ENCODE results near the gene ENPP3. TPM values are rescaled to one million over a fixed set of nuclear protein-coding genes. Genes with fewer than 3 reads are reported as not detected.

Gene ENPP3
- total and polyA plus RNA-seq, 2 donors (not counting 1 experiment from before 2014, with no cell fraction given), result 0.18 to 0.25 TPM

DNA sequence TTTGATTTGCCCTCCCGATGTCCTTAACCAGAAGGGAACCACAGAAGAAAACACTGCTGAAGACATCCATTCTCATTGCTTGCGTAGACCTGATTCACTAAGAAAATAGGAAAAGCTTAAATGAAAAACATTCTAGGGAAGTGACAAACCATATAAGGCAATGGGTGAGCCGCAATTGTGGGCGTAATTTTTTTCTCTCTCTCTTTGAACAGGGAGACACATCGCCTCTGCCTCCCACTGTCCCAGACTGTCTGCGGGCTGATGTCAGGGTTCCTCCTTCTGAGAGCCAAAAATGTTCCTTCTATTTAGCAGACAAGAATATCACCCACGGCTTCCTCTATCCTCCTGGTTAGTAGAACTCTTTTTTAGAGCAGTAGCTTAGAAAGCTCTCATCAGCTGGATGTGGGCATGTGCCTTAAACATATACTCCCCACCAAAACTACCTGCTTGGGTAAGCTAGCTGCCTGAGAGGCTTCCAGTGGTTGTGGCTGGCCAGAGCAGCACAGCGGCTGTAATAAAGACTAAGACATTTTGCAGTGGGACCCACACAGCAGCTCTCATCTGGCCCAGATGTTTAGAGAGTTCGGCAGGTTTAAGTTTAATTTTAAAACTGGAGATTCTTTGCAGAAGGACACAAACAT, 96.4 kb downstream of the ENPP3 start:
- TF ChIP-seq, protein P1, sequence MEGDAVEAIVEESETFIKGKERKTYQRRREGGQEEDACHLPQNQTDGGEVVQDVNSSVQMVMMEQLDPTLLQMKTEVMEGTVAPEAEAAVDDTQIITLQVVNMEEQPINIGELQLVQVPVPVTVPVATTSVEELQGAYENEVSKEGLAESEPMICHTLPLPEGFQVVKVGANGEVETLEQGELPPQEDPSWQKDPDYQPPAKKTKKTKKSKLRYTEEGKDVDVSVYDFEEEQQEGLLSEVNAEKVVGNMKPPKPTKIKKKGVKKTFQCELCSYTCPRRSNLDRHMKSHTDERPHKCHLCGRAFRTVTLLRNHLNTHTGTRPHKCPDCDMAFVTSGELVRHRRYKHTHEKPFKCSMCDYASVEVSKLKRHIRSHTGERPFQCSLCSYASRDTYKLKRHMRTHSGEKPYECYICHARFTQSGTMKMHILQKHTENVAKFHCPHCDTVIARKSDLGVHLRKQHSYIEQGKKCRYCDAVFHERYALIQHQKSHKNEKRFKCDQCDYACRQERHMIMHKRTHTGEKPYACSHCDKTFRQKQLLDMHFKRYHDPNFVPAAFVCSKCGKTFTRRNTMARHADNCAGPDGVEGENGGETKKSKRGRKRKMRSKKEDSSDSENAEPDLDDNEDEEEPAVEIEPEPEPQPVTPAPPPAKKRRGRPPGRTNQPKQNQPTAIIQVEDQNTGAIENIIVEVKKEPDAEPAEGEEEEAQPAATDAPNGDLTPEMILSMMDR (IDR thresholded peaks at IDR 0.05), result no peak
- TF ChIP-seq EZH2 (IDR thresholded peaks at IDR 0.05; ENCODE audit: borderline replicate concordance, insufficient read depth, low read depth, low read length, poor library complexity, severe bottlenecking), result no peak
- H3K27me3 ChIP-seq (replicated peaks in 1 of 4; ENCODE audit: control extremely low read depth in 1 of 4, control insufficient read depth in 3 of 4, insufficient read depth in 4 of 4, low read length in 3 of 4), result no peaks in the 10 kb centered on the region
- no peaks in the 10 kb centered on the region for H3K36me3 ChIP-seq (replicated peaks in 1 of 2; ENCODE audit: control extremely low read depth in 1 of 2, control insufficient read depth in 1 of 2, extremely low read depth in 1 of 2, insufficient read depth in 2 of 2, low read length in 1 of 2)
- no peak overlapping the region for H3K9ac ChIP-seq (ENCODE audit: low read length)
- ChIA-PET POLR2A (no interaction called here), CTCF (no interaction called here)
- H3K27me3 Mint-ChIP-seq, result peaks cover 2% of the 10 kb centered on the region
- H3K27ac ChIP-seq (ENCODE audit: low read length in 2 of 2), result no peak overlapping the region
- H3K9me3 ChIP-seq (ENCODE audit: control extremely low read depth in 1 of 3, control insufficient read depth in 2 of 3, insufficient read depth in 1 of 3, low read length in 2 of 3), result no peaks in the 10 kb centered on the region
- H3K4me3 Mint-ChIP-seq, result no peak overlapping the region
- H3K27ac Mint-ChIP-seq, result no peak overlapping the region
- no peak overlapping the region for H3K4me3 ChIP-seq (ENCODE audit: control extremely low read depth in 1 of 5, extremely low read depth in 1 of 5, insufficient read depth in 1 of 5, low read depth in 2 of 5, low read length in 4 of 5)
- 92% methylated on average over 7 of the region's 9 CpGs for WGBS (ENCODE audit: insufficient coverage)
- intact Hi-C loops (cut with micrococcal nuclease), result no loop called here
- H4K20me1 ChIP-seq (ENCODE audit: control insufficient read depth, insufficient read depth, low read length, poor library complexity, severe bottlenecking), result no peaks in the 10 kb centered on the region
- no peaks in the 10 kb centered on the region for H3K79me2 ChIP-seq (ENCODE audit: control insufficient read depth, insufficient read depth, low read length)
- no peaks in the 10 kb centered on the region for H3K4me1 Mint-ChIP-seq
- H3K9me3 Mint-ChIP-seq (ENCODE audit: insufficient read depth), result no peaks in the 10 kb centered on the region
- no peak overlapping the region for H2AFZ ChIP-seq (ENCODE audit: insufficient read depth, low read depth, low read length, poor library complexity, severe bottlenecking)
- no peak overlapping the region for H3K4me2 ChIP-seq (replicated peaks; ENCODE audit: low read depth, low read length, poor library complexity, severe bottlenecking)
- no peaks in the 10 kb centered on the region for H3K4me1 ChIP-seq (ENCODE audit: control insufficient read depth in 2 of 2, insufficient read depth in 2 of 2, low read length in 2 of 2)
- ATAC-seq (ENCODE audit: low read depth) (no peak), DNase-seq (no peak)

DNA sequence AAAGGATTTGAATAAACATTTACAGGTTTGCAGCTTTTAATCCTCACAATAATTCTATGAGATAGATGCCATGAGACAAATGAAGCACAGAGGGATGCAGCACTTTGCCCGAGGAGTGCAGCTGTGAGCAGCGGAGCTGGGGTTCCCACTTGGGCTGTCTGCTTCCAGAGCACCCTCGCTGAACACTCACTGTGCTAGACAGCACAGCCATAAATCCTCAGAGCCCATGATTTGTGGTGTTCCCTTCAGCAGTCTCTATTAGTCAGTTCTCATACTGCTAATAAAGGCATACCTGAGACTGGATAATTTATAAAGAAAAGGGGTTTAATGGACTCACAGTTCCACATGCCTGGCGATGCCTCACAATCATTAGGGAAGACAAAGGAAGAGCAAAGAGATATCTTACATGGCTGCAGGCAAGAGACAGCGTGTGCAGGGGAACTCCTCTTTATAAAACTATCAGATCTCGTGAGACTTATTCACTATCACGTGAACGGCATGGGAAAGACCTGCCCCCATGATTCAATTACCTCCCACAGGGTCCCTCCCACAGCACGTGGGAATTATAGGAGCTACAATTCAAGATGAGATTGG, 99.0 kb downstream of the ENPP3 start:
- Mint-ChIP-seq H3K9me3 (ENCODE audit: insufficient read depth) (no peaks in the 10 kb centered on the region), H3K4me1 (no peaks in the 10 kb centered on the region), H3K27me3 (peaks cover 2% of the 10 kb centered on the region), H3K4me3 (no peak overlapping the region), H3K27ac (no peak overlapping the region)
- WGBS (ENCODE audit: insufficient coverage), result 68% methylated on average over 4 of the region's 9 CpGs
- Histone ChIP-seq H3K27ac (ENCODE audit: low read length in 2 of 2) (no peak overlapping the region), H3K4me1 (ENCODE audit: control insufficient read depth in 2 of 2, insufficient read depth in 2 of 2, low read length in 2 of 2) (no peaks in the 10 kb centered on the region), H3K9me3 (ENCODE audit: control extremely low read depth in 1 of 3, control insufficient read depth in 2 of 3, insufficient read depth in 1 of 3, low read length in 2 of 3) (no peaks in the 10 kb centered on the region), H2AFZ (ENCODE audit: insufficient read depth, low read depth, low read length, poor library complexity, severe bottlenecking) (no peak overlapping the region), H3K36me3 (replicated peaks in 1 of 2; ENCODE audit: control extremely low read depth in 1 of 2, control insufficient read depth in 1 of 2, extremely low read depth in 1 of 2, insufficient read depth in 2 of 2, low read length in 1 of 2) (no peaks in the 10 kb centered on the region), H3K4me3 (ENCODE audit: control extremely low read depth in 1 of 5, extremely low read depth in 1 of 5, insufficient read depth in 1 of 5, low read depth in 2 of 5, low read length in 4 of 5) (no peak overlapping the region), H3K4me2 (replicated peaks; ENCODE audit: low read depth, low read length, poor library complexity, severe bottlenecking) (no peak overlapping the region), H3K9ac (ENCODE audit: low read length) (no peak overlapping the region), H4K20me1 (ENCODE audit: control insufficient read depth, insufficient read depth, low read length, poor library complexity, severe bottlenecking) (no peaks in the 10 kb centered on the region), H3K27me3 (replicated peaks in 1 of 4; ENCODE audit: control extremely low read depth in 1 of 4, control insufficient read depth in 3 of 4, insufficient read depth in 4 of 4, low read length in 3 of 4) (no peaks in the 10 kb centered on the region), H3K79me2 (ENCODE audit: control insufficient read depth, insufficient read depth, low read length) (no peaks in the 10 kb centered on the region)
- DNase-seq (no peak), ATAC-seq (ENCODE audit: low read depth) (no peak)
- ChIA-PET POLR2A (no interaction called here), CTCF (no interaction called here)
- no peak for TF ChIP-seq EZH2 (IDR thresholded peaks at IDR 0.05; ENCODE audit: borderline replicate concordance, insufficient read depth, low read depth, low read length, poor library complexity, severe bottlenecking)
- TF ChIP-seq, protein P1 (IDR thresholded peaks at IDR 0.05), result no peak
- intact Hi-C loops (cut with micrococcal nuclease), result no loop called here
